Sigmoid colon (tissue), 7 donors: Measurements from ENCODE around the gene COL8A1. TPM values are rescaled to one million over a fixed set of nuclear protein-coding genes. Genes with fewer than 3 reads are reported as not detected.

Experiments used
- DNase-seq: peaks from one replicate; pipeline ENCODE4 v3.0.0-alpha.2; 2019
- H3K27ac ChIP-seq, 4 donors: fragments of 200-600 bp; sonication (generic); one replicate each; pipeline ENCODE4 v1.5.1; 2016 to 2019; ENCODE audit warnings: mild to moderate bottlenecking in 1 of 4
- H3K27me3 ChIP-seq, 3 donors: fragments of 200-600 bp; sonication (generic); one replicate each; pipeline ENCODE4 v1.5.1; 2019; ENCODE audit warnings: mild to moderate bottlenecking in 1 of 3
- H3K36me3 ChIP-seq, 4 donors: fragments of 200-600 bp; sonication (generic); one replicate each; pipeline ENCODE4 v1.5.1; 2016 to 2019
- H3K4me1 ChIP-seq, 4 donors: fragments of 200-600 bp; sonication (generic); one replicate each; pipeline ENCODE4 v1.5.1; 2017 to 2019
- H3K4me3 ChIP-seq, 4 donors: fragments of 200-600 bp; sonication (generic); one replicate each; pipeline ENCODE4 v1.5.1; 2017 to 2019; ENCODE audit warnings: mild to moderate bottlenecking in 2 of 4, moderate library complexity in 1 of 4
- H3K9me3 ChIP-seq, 4 donors: fragments of 200-600 bp in 3 of 4; sonication (generic) in 3 of 4; one replicate each; pipeline versions ENCODE4 v1.5.1 to v1.6.1; 2013 to 2019
- EP300 ChIP-seq, 4 donors: sonication (generic); formaldehyde crosslinking; IDR thresholded peaks; one replicate each; pipeline ENCODE4 v1.6.1; 2017; ENCODE audit warnings: antibody characterized with exemption in 4 of 4
- POLR2A ChIP-seq, 2 donors: fragments of 450-650 bp; IDR thresholded peaks; one replicate each; pipeline ENCODE4 v1.6.1; 2016; ENCODE audit warnings: antibody characterized with exemption in 2 of 2, mild to moderate bottlenecking in 2 of 2, moderate library complexity in 2 of 2
- POLR2AphosphoS5 ChIP-seq, 4 donors: sonication (generic); formaldehyde crosslinking; IDR thresholded peaks; one replicate each; pipeline ENCODE4 v1.6.1; 2017; ENCODE audit warnings: antibody characterized with exemption in 4 of 4
- WGBS, 2 donors: extraction: QIAGEN DNeasy Blood & Tissue Kit; methylation state at CpG; one replicate each; pipeline ENCODE4 v1.1.7; 2013; 5-methylcytosine and 5-hydroxymethylcytosine counted together
- intact Hi-C: fragments of 100-400 bp; cut with DNase I; formaldehyde crosslinking; loops from one replicate; pipeline ENCODE4 v1.15.1; 2023
- polyA plus RNA-seq, 3 donors: library from polyadenylated mRNA; stranded (reverse); fragments of 200-250 nt; gene quantifications; one replicate each; pipeline ENCODE4 v1.2.3, GENCODE V29; 2013
- total RNA-seq, 4 donors: library from RNA; depleted of rRNA; stranded (reverse); fragments of >200 nt; gene quantifications; one replicate each; pipeline ENCODE4 v1.1.0, GENCODE V29; 2016
- TF ChIP-seq, protein P1 (sequence below), 4 experiments: fragments of 450-650 bp in 3 of 4; fragments of 200-600 bp in 1 of 4; IDR thresholded peaks; one replicate each; pipeline ENCODE4 v1.5.1; 2016 to 2019; ENCODE audit warnings: antibody characterized with exemption in 4 of 4, mild to moderate bottlenecking in 3 of 4, moderate library complexity in 2 of 4
- donor health status: healthy with polysubstance abuse.
- donor health status: Bipolar disorder and iron deficiency.
- donor health status: healthy.

Gene COL8A1
- total and polyA plus RNA-seq, 7 donors: 0.23 to 39.6 (median 15.3) TPM

DNA sequence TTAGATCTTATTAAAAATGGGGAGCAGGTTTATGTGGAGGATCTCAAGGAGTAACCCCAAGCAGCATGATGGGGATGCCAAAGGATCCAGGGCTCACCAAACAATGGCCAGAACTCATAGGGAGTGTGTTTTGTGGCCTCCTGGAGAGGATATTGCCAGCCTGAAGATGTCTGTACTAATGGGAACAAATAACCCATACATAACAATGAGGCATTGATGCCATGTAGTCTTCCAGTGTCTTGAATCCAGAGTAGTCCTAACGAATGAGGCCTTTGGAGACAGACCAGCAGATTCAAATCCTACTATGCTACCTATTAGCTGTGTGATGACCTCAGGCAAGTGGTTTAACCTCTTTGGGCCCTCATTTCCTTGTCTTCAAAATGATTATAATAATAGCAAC lies 134.3 kb downstream of the COL8A1 start:
- no peaks in the 10 kb centered on the region for H3K4me1 ChIP-seq
- H3K27ac ChIP-seq: no peak overlapping the region
- no peak for DNase-seq
- H3K36me3 ChIP-seq: no peaks in the 10 kb centered on the region
- H3K27me3 ChIP-seq: no peaks in the 10 kb centered on the region
- H3K4me3 ChIP-seq: no peak overlapping the region
- no peaks in the 10 kb centered on the region for H3K9me3 ChIP-seq
- TF ChIP-seq POLR2A (IDR thresholded peaks at IDR 0.05) (no peak), EP300 (IDR thresholded peaks at IDR 0.05) (no peak), POLR2AphosphoS5 (IDR thresholded peaks at IDR 0.05) (no peak)
- TF ChIP-seq, protein P1, sequence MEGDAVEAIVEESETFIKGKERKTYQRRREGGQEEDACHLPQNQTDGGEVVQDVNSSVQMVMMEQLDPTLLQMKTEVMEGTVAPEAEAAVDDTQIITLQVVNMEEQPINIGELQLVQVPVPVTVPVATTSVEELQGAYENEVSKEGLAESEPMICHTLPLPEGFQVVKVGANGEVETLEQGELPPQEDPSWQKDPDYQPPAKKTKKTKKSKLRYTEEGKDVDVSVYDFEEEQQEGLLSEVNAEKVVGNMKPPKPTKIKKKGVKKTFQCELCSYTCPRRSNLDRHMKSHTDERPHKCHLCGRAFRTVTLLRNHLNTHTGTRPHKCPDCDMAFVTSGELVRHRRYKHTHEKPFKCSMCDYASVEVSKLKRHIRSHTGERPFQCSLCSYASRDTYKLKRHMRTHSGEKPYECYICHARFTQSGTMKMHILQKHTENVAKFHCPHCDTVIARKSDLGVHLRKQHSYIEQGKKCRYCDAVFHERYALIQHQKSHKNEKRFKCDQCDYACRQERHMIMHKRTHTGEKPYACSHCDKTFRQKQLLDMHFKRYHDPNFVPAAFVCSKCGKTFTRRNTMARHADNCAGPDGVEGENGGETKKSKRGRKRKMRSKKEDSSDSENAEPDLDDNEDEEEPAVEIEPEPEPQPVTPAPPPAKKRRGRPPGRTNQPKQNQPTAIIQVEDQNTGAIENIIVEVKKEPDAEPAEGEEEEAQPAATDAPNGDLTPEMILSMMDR (IDR thresholded peaks at IDR 0.05): no peak
- intact Hi-C loops: no loop called here
- 81 to 86% methylated on average over 1 of the region's 1 CpG for WGBS, 2 donors

DNA sequence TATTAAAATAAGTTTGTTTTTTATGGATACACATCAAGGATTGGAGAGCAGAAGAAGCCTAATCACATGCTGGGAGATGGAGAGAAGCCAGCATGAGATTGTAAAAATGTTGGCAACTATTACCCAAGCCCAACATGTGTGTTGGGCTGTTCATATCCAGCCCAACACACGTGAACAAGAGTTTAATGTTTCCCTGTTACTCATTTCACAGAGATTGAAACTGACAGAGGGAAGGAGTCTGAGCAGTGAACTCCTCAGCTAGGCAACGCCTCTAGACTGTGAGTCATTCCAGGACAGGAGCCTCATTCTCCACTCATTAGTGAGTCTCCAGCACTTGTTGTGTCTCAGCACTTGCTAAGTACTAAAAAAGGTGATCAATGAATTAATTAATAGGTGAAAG lies 136.1 kb downstream of the COL8A1 start:
- DNase-seq: no peak

DNA sequence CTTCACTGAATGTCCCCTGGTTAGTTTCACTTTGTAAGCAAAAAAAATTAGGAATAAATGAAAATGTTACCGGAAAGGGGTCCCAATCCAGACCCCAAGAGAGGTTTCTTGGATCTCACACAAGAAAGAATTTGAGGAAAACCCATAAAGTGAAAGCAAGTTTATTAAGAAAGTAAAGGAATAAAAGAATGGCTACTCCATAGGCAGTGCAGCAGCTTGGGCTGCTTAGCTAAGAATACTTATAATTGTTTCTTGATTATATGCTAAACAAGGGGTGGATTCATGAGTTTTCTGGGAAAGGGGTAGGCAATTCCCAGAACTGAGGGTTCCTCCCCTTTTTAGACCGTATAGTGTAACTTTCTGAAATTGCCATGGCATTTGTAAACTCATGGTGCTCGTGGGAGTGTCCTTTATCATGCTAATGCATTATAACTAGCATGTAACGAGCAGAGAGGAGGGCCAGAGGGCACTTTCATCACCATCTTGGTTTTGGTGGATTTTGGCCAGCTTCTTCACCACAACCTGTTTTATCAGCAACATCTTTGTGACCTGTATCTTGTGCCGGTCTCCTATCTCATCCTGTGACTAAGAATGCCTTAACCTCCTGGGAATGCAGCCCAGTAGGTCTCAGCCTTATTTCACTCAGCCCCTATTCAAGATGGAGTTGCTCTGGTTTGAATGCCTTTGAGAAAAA lies 138.3 kb downstream of the COL8A1 start:
- no peaks in the 10 kb centered on the region for H3K4me1 ChIP-seq
- no peak overlapping the region for H3K4me3 ChIP-seq
- TF ChIP-seq, protein P1 (IDR thresholded peaks at IDR 0.05): no peak
- TF ChIP-seq POLR2A (IDR thresholded peaks at IDR 0.05) (no peak), EP300 (IDR thresholded peaks at IDR 0.05) (no peak), POLR2AphosphoS5 (IDR thresholded peaks at IDR 0.05) (no peak)
- WGBS, 2 donors: 67 to 79% methylated on average over 5 of the region's 5 CpGs
- H3K27me3 ChIP-seq: no peaks in the 10 kb centered on the region
- H3K9me3 ChIP-seq: no peaks in the 10 kb centered on the region
- no peak for DNase-seq
- intact Hi-C loops: no loop called here
- no peak overlapping the region for H3K27ac ChIP-seq
- no peaks in the 10 kb centered on the region for H3K36me3 ChIP-seq

More for the DNA sequence above, 136.1 kb downstream of the COL8A1 start:
- intact Hi-C loops: no loop called here
- Histone ChIP-seq H3K4me1 (no peaks in the 10 kb centered on the region), H3K27me3 (no peaks in the 10 kb centered on the region), H3K36me3 (no peaks in the 10 kb centered on the region), H3K4me3 (no peak overlapping the region), H3K9me3 (no peaks in the 10 kb centered on the region), H3K27ac (no peak overlapping the region)
- WGBS, 2 donors: 13 to 47% methylated on average over 2 of the region's 2 CpGs
- TF ChIP-seq POLR2A (IDR thresholded peaks at IDR 0.05): no peak
- no peak for TF ChIP-seq POLR2AphosphoS5 (IDR thresholded peaks at IDR 0.05)
- TF ChIP-seq, protein P1 (IDR thresholded peaks at IDR 0.05): no peak
- TF ChIP-seq EP300 (IDR thresholded peaks at IDR 0.05): no peak

DNA sequence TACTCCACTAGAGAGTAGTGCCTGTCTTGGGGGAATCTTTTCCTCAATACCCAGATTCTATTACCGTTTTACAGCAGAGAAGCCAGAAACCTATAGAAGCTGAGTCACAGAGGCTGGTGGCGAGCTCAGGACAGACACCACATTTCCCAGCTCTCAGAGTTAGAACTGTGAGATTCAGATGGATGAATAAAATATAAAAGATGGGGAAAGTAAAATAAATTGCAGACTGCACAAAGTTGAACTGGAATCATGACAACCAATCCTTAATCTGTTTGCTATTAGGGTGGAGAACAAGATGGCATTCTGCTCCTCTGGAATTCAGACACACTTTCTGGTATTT lies 138.8 kb downstream of the COL8A1 start:
- TF ChIP-seq EP300 (IDR thresholded peaks at IDR 0.05) (no peak), POLR2AphosphoS5 (IDR thresholded peaks at IDR 0.05) (no peak), POLR2A (IDR thresholded peaks at IDR 0.05) (no peak)
- TF ChIP-seq, protein P1 (IDR thresholded peaks at IDR 0.05): no peak
- Histone ChIP-seq H3K27me3 (no peaks in the 10 kb centered on the region), H3K9me3 (no peaks in the 10 kb centered on the region), H3K4me1 (no peaks in the 10 kb centered on the region), H3K27ac (no peak overlapping the region), H3K36me3 (no peaks in the 10 kb centered on the region), H3K4me3 (no peak overlapping the region)
- intact Hi-C loops: no loop called here
- DNase-seq: no peak
- 82 to 83% methylated on average over 2 of the region's 2 CpGs for WGBS, 2 donors

DNA sequence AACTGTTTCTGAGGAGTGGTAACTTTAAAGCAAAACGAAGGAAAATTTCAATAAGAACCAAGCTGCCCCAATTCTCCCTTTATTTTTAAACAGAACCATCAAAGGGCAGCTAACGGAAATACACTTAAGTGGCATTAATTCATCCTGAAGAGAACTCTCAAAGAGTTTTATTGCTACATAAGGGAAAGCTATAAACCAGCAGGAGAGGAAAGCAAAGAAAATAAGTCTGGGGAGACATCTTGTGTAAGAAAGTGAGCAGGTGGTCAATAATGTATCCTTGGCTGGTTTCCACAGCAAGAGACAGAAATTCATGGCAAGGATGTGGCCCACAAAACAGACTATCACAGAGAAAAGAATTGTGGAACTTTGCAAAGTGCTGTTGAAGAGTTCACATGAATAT lies 139.3 kb downstream of the COL8A1 start:
- intact Hi-C loops: no loop called here
- DNase-seq: no peak
- H3K36me3 ChIP-seq: no peaks in the 10 kb centered on the region
- 46 to 54% methylated on average over 2 of the region's 2 CpGs for WGBS, 2 donors
- TF ChIP-seq POLR2A (IDR thresholded peaks at IDR 0.05) (no peak), POLR2AphosphoS5 (IDR thresholded peaks at IDR 0.05) (no peak), EP300 (IDR thresholded peaks at IDR 0.05) (no peak)
- TF ChIP-seq, protein P1 (IDR thresholded peaks at IDR 0.05): no peak
- no peak overlapping the region for H3K27ac ChIP-seq
- H3K4me1 ChIP-seq: no peaks in the 10 kb centered on the region
- no peak overlapping the region for H3K4me3 ChIP-seq
- no peaks in the 10 kb centered on the region for H3K27me3 ChIP-seq
- no peaks in the 10 kb centered on the region for H3K9me3 ChIP-seq
